ENCODE measurements around the gene DDIT4. TPM values are rescaled to one million over a fixed set of nuclear protein-coding genes. Genes with fewer than 3 reads are reported as not detected.

DDIT4 gene
- total and polyA plus RNA-seq, 9 of the 15 experiments (the other 6 are each of a cell fraction or from before 2014, with no cell fraction given) = 8.2 to 675 (median 159) TPM

DNA sequence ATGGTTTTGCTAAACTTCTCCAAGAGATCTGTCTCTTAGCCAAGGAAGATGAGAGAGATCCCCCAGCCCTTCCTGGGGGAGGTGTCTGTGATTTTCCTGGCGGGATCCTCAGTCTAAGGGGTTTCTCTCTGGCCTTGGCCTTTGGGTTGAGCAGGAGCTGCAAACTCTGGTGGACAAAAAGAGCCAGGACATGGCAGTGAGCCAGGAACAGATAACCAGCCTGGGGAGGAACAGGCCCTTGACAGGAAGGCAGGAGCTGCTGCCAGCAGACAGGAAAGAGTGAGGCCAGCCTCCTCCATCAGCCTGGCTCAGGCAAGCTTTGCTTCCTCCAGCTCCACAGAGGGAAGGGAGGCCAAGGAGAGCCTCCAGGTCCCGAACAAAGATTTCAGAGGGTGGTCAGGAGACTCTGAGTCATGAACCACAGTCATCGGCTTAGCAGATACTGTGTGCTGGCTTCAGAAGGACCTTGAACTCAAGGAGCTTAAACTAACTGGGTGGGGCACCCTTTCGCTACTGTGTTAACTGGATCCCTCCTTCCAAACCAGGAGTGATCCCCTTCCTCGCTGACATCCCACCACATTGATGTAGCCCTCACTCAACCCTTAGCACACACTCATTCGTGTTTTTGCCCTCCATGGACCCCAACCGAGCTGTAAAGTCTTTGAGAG, 34.7 kb downstream of the DDIT4 start (continued):
- TF ChIP-seq, protein P1, sequence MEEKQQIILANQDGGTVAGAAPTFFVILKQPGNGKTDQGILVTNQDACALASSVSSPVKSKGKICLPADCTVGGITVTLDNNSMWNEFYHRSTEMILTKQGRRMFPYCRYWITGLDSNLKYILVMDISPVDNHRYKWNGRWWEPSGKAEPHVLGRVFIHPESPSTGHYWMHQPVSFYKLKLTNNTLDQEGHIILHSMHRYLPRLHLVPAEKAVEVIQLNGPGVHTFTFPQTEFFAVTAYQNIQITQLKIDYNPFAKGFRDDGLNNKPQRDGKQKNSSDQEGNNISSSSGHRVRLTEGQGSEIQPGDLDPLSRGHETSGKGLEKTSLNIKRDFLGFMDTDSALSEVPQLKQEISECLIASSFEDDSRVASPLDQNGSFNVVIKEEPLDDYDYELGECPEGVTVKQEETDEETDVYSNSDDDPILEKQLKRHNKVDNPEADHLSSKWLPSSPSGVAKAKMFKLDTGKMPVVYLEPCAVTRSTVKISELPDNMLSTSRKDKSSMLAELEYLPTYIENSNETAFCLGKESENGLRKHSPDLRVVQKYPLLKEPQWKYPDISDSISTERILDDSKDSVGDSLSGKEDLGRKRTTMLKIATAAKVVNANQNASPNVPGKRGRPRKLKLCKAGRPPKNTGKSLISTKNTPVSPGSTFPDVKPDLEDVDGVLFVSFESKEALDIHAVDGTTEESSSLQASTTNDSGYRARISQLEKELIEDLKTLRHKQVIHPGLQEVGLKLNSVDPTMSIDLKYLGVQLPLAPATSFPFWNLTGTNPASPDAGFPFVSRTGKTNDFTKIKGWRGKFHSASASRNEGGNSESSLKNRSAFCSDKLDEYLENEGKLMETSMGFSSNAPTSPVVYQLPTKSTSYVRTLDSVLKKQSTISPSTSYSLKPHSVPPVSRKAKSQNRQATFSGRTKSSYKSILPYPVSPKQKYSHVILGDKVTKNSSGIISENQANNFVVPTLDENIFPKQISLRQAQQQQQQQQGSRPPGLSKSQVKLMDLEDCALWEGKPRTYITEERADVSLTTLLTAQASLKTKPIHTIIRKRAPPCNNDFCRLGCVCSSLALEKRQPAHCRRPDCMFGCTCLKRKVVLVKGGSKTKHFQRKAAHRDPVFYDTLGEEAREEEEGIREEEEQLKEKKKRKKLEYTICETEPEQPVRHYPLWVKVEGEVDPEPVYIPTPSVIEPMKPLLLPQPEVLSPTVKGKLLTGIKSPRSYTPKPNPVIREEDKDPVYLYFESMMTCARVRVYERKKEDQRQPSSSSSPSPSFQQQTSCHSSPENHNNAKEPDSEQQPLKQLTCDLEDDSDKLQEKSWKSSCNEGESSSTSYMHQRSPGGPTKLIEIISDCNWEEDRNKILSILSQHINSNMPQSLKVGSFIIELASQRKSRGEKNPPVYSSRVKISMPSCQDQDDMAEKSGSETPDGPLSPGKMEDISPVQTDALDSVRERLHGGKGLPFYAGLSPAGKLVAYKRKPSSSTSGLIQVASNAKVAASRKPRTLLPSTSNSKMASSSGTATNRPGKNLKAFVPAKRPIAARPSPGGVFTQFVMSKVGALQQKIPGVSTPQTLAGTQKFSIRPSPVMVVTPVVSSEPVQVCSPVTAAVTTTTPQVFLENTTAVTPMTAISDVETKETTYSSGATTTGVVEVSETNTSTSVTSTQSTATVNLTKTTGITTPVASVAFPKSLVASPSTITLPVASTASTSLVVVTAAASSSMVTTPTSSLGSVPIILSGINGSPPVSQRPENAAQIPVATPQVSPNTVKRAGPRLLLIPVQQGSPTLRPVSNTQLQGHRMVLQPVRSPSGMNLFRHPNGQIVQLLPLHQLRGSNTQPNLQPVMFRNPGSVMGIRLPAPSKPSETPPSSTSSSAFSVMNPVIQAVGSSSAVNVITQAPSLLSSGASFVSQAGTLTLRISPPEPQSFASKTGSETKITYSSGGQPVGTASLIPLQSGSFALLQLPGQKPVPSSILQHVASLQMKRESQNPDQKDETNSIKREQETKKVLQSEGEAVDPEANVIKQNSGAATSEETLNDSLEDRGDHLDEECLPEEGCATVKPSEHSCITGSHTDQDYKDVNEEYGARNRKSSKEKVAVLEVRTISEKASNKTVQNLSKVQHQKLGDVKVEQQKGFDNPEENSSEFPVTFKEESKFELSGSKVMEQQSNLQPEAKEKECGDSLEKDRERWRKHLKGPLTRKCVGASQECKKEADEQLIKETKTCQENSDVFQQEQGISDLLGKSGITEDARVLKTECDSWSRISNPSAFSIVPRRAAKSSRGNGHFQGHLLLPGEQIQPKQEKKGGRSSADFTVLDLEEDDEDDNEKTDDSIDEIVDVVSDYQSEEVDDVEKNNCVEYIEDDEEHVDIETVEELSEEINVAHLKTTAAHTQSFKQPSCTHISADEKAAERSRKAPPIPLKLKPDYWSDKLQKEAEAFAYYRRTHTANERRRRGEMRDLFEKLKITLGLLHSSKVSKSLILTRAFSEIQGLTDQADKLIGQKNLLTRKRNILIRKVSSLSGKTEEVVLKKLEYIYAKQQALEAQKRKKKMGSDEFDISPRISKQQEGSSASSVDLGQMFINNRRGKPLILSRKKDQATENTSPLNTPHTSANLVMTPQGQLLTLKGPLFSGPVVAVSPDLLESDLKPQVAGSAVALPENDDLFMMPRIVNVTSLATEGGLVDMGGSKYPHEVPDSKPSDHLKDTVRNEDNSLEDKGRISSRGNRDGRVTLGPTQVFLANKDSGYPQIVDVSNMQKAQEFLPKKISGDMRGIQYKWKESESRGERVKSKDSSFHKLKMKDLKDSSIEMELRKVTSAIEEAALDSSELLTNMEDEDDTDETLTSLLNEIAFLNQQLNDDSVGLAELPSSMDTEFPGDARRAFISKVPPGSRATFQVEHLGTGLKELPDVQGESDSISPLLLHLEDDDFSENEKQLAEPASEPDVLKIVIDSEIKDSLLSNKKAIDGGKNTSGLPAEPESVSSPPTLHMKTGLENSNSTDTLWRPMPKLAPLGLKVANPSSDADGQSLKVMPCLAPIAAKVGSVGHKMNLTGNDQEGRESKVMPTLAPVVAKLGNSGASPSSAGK (IDR thresholded peaks at IDR 0.05) = no peak
- TF ChIP-seq FOS (IDR thresholded peaks at IDR 0.05; ENCODE audit: extremely low read depth, insufficient read length) = peak; percentile 65
- TF ChIP-seq CREM (IDR thresholded peaks at IDR 0.05; ENCODE audit: low read depth) = peak; percentile 67
- TF ChIP-seq ZNF445 (CRISPR knock-in tag; IDR thresholded peaks at IDR 0.05; ENCODE audit: low read depth) = no peak
- TF ChIP-seq, protein P2, sequence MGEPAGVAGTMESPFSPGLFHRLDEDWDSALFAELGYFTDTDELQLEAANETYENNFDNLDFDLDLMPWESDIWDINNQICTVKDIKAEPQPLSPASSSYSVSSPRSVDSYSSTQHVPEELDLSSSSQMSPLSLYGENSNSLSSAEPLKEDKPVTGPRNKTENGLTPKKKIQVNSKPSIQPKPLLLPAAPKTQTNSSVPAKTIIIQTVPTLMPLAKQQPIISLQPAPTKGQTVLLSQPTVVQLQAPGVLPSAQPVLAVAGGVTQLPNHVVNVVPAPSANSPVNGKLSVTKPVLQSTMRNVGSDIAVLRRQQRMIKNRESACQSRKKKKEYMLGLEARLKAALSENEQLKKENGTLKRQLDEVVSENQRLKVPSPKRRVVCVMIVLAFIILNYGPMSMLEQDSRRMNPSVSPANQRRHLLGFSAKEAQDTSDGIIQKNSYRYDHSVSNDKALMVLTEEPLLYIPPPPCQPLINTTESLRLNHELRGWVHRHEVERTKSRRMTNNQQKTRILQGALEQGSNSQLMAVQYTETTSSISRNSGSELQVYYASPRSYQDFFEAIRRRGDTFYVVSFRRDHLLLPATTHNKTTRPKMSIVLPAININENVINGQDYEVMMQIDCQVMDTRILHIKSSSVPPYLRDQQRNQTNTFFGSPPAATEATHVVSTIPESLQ (CRISPR knock-in tag; IDR thresholded peaks at IDR 0.05) = no peak
- TF ChIP-seq E2F5 (CRISPR knock-in tag; IDR thresholded peaks at IDR 0.05) = no peak
- TF ChIP-seq CBX3 (IDR thresholded peaks at IDR 0.05; ENCODE audit: borderline replicate concordance in 1 of 2, low read length in 2 of 2) = peak in 1 of 2 experiments; percentile 90; a peak in 2 of 3 replicates
- peak; percentile 44; the same call in 1 of the 2 replicates for TF ChIP-seq ZNF165 (CRISPR knock-in tag; IDR thresholded peaks at IDR 0.05; ENCODE audit: borderline replicate concordance)
- TF ChIP-seq EP300 (IDR thresholded peaks at IDR 0.05; ENCODE audit: low read length) = peak; percentile 78
- no peak for TF ChIP-seq PURB (CRISPR knock-in tag; IDR thresholded peaks at IDR 0.05; ENCODE audit: low read depth)
- no peak for TF ChIP-seq COPS2 (conservative IDR thresholded peaks at IDR 0.05)
- TF ChIP-seq MYBL2 (IDR thresholded peaks at IDR 0.05; ENCODE audit: low read depth) = no peak
- no peak for TF ChIP-seq MYBL2 (CRISPR knock-in tag; IDR thresholded peaks at IDR 0.05; ENCODE audit: borderline replicate concordance)
- no peak for TF ChIP-seq SRSF3 (IDR thresholded peaks at IDR 0.05; ENCODE audit: insufficient read depth, low read length)
